ENCODE data around the gene CLCNKA.
"Not testable (repeated sequence)": the region's sequence is repeated elsewhere in the genome, so short reads cannot be mapped to it uniquely, and the experiment has no call there.

Gene CLCNKA

DNA sequence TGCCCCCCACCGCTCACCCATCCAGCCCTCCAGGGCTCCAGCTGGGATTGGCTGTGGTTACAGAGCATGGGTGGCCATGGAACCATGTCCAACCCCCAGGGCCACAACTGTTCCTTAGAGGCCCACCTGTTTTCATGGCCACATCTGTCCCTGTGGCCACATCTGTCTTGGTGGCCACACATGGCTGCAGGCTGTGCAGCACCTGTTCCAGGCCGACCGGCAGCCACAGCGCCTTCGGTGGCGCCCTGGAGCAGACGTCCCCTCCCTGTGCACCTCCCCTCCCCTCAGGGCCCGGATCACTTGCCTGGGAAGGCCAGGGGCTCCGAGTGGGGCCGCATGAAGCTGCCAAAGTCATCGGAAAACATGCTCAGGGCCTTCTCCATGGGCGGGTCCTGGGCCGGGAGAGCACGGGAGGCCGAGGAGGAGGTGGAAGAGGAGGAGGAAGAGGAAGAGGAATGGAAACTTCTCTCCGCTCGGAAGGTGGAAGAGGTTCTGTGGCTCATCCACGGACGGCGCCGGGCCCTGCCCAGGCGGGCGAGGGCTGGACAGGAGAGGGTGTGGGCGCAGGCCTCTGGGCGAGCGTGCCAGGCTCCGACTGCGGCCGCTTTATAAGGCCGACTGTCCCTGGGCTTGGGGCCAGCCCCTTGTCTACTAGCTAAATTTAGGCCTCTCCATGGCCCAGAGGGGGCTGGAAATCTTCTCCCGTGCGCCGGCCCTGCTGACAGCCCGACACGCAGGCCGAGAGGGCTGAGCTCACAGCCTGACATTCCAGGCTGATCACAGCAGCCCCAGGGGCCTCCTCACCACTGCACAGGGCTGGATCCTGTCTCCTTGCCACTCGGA is 4.2 kb upstream of the CLCNKA start, which contains the start of gene HSPB7:
TSS of gene HSPB7 (minus strand) at position 583 of the 843 bp plus-strand sequence. CDS start at position 503, 80 bp downstream.
- DNase-seq (ENCODE audit: low spot score), result no peak

DNA sequence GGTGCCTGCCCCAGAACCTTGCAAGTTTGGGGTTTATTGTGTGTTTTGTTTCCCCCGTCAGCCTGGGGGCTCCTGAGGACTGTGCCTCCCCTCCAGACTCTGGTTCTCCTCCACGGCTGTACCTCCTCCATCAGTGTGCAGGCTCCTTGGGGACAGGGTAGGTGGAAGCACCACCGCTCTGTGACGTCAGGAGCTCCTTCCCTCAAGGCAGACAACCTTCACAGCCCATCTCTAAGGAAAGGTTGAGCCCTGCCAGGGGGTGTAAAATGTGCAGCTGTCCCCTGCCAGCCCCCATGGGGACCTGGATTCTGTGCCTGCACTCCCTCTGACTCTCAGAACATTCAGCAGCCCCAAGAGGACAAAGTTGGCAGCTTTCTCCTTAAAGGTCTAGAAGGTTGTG is 3.5 kb upstream of the CLCNKA start:
- DNase-seq (ENCODE audit: low spot score), result no peak

GRCh38 chr1:16018749-16019643 is 2.8 kb upstream of the CLCNKA start:
- DNase-seq (ENCODE audit: low spot score), result no peak

- no peak for DNase-seq (ENCODE audit: low spot score)
These were observed 2.1 kb upstream of the CLCNKA start for GRCh38 chr1:16019644-16020277.

DNA sequence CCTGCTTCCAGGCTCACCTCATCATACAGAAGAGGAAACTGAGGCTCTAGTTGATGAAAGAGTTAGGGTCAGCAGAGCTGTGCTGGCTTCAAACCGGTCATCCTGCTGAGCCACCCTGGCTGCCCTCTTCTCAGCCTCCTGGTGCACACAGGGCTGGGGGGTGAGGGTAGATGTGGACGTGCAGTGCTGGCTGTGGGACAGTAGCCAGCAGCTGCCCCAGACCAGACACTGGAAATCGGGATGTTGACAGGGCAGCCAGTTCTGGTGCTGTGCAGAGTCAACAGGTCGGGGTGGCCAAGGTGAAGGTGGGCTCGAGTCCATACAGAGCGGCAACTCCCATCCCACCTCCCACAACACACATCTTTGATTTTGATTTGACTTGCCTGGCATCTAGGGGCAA is 1.5 kb upstream of the CLCNKA start:
- no peak for DNase-seq (ENCODE audit: low spot score)

GRCh38 chr1:16020878-16021277 is 958 bp upstream of the CLCNKA start:
- not testable (repeated sequence) for DNase-seq (ENCODE audit: low spot score)

GRCh38 chr1:16022393-16022792 is 557 bp downstream of the CLCNKA start:
- DNase-seq (ENCODE audit: low spot score), result no peak

- DNase-seq (ENCODE audit: low spot score), result no peak
These were observed 1.3 kb downstream of the CLCNKA start for GRCh38 chr1:16023050-16023653.

DNA sequence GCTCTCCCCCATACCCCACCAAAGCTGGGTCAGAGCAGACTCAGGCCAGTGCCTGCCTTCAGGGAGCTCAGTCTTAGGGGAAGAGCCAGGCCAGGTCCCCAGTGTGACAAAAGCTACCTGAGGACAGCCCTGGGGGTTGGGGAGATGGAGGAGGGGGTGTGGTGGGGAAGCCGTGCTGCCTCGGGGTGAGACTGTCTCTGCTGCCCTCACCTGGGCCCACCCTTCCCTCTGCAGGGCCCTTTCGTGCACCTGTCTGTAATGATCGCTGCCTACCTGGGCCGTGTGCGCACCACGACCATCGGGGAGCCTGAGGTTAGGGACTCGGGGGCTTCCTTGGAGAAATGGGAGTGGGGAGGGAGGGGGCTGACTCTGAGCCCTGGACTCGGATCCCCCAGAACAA is 4.5 kb downstream of the CLCNKA start:
- DNase-seq (ENCODE audit: low spot score), result not testable (repeated sequence)

DNA sequence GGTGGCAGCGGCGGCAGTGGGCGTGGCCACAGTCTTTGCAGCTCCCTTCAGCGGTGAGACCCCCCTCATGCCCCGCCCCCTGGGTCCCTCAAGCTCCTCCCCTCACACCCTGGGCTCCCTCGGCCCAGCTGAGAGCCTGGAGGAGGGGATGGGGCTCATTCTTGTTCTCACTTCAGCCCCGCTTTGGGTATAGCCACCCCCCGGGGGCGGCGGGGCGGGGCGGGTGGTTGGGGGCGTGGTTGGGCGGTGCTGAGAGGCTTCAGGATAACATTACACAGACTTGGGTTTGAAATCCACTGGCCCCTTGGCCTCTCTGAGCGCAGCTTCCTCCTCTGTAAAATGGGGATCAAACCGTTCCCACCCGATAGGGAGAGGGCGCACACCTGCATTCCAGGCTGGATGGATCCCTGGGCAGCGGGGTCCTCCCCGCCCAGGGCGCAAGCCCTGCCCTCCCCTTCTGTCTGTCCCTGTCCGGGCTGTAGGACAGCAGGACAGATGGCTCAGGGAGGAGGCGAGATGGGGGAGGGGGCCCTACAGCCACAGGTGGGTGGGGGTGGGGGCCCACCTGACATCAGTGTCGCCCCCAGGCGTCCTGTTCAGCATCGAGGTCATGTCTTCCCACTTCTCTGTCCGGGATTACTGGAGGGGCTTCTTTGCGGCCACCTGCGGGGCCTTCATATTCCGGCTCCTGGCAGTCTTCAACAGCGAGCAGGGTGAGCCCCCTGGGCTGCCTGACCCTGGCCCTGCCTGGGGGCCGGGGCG is 5.1 kb downstream of the CLCNKA start:
- DNase-seq (ENCODE audit: low spot score), result no peak

DNA sequence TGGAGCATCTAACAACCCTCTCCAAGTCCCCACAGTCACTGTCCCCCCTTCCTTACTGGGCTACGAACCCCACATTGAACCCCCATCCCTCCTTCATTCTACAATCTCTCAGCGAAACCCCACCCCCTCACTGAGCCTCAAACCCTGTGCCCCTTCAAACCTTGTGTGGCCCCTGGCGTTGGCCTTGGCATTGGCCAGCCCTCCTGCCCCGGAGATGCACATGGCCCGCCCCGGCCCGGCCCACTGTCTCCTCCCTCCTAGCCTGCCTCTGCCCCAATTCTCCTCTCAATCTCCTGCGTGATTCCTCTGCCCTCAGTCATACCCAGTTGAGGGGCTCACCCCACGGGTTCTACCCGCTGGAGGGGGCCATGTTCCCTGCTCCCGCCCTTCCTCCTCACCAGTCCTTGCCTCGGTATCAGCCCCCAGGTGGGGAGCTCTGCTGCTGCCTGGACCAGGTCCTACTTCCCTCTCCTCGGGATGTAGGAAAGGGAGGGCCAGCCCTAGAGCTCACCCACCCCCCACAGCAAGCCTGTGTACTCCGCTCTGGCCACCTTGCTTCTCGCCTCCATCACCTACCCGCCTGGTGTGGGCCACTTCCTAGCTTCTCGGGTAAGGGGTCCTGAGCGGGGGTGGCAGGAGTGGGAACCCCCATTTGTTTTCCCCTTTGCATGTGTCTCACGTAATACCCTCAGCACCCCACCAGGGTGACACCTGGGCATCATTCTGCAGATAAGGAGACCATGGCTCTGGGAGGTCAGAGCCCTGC is 6.6 kb downstream of the CLCNKA start:
- DNase-seq (ENCODE audit: low spot score), result no peak

GRCh38 chr1:16029003-16029268 is 7.1 kb downstream of the CLCNKA start:
- not testable (repeated sequence) for DNase-seq (ENCODE audit: low spot score)

DNA sequence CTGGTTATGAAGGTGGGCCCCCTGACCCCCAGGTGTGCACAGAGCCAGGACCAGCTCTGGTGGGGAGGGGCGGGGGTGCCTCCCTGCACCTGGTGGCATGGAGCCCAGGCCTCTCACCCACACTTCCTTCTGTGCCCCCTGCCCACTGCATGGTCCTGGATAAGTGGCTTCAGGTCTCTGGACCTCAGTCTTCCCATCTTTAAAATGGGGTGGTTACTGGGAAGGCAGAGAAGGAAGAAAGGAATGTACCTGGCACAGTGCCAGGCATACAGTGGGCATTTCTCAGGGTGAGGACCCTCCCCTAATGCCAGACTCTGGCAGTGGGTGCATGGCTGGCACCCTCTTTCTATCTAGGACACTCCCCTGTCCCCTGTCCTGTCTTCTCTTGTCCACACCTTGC is 7.5 kb downstream of the CLCNKA start:
- no peak for DNase-seq (ENCODE audit: low spot score)

DNA sequence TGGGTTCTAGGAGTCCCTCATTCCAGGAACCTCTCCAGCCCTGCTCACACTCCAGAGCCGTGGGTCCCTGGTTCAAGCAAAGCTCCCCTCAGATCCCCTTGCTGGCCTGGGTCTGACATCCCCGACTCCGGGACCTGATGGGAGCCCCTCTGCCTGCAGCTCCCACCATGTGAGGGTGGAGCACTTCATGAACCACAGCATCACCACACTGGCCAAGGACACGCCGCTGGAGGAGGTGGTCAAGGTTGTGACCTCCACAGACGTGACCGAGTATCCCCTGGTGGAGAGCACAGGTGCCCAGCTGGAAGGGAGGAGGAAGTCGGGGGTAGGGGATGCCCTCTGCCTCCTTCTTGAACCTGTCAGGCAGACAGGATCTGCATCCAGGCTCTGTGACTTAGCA is 9.7 kb downstream of the CLCNKA start:
- DNase-seq (ENCODE audit: low spot score), result no peak

- peak; percentile 66 for DNase-seq (ENCODE audit: low spot score)
These were observed 10.7 kb downstream of the CLCNKA start for GRCh38 chr1:16032388-16033102.

DNA sequence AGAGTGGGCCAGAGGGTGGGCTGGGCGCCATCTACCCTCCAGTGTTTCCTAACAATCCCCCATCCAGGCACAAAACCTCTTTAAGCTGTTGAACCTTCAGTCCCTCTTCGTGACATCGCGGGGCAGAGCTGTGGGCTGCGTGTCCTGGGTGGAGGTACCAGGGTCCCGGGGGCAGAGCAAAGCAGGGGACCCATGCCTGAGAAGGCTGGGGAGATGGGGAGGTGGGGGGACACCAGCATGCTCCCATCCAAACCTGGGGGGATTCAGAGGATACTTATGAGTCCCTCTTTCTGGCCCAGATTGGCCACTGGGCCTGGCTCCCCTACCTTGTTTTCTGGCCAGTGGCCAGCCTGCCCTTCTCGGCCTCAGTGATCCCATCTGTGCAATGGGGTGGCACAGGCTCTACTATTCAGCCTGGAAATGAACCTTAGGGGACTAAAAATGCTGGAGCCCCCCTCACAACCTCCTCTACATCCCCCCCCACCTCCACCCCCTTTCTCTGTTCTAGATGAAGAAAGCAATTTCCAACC is 11.3 kb downstream of the CLCNKA start:
- not testable (repeated sequence) for DNase-seq (ENCODE audit: low spot score)

DNA sequence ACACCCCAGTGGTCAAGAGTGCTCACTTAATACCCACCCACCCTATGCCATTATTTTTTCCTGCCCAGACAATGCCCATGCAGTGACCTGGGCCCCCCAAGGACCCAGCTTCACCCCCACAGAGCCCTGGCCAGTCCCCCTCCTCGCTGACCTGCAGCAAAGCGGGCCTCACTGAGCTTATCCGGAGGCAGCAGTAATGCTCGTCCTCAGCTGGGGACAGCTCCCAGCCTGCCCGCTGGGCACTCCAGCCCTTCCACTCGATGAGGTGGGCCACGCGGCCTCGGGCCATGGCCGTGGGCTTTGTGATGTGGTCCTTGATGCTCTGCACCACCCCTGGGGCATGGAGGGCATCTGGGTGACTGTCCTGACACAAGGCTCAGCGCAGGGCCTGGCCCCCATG is 14.6 kb downstream of the CLCNKA start:
- not testable (repeated sequence) for DNase-seq (ENCODE audit: low spot score)

DNA sequence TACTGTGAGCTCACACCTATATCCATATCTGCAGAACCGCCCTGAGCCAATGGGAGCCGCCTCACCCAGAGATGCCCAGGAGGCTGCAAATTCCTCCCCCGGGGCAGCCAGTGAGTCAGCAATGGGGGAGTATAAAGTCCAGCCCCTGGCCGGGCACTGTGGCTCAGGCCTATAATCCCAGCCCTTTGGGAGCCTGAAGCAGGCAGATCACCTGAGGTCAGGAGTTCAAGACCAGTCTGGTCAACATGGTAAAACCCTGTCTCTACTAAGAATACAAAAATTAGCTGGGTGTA is 16.7 kb downstream of the CLCNKA start:
- no peak for DNase-seq (ENCODE audit: low spot score)

DNA sequence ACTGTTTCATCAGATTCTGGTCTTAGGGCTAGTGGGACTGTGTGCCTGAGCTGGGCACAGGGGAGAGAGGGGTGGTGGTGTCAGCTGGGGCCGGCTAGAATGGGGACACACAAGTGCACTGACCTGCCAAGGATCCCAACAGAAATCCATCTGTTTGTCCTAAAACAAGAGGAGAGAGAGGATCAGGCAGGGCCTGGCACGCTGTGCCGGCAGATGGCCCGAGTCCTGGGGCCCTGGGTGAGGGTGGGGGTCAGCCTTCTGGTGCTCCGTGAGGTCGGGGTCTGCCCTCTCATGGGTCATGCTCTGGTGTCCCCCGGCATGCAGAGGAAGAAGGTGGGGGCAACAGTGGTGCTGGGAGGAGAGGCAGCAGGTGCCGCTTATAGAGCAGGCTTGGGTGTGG is 18.0 kb downstream of the CLCNKA start:
- DNase-seq (ENCODE audit: low spot score), result not testable (repeated sequence)

GRCh38 chr1:16041200-16041599 is 19.4 kb downstream of the CLCNKA start:
- no peak for DNase-seq (ENCODE audit: low spot score)

All from activated CD4-positive, alpha-beta T cell treated with anti-CD3 and anti-CD28 coated beads, Interleukin-2, Interleukin-4, amounts not matched to agents 100 ng/mL and 50 ng/mL, durations not matched to agents 16 hours and 8 hours (primary cell).